Measurements from ENCODE around the gene ARHGEF37.
A peak's percentile ranks its signal among the peaks of the same experiment; 100 is the strongest.
"Not testable (repeated sequence)": the region's sequence is repeated elsewhere in the genome, so short reads cannot be mapped to it uniquely, and the experiment has no call there.

Gene ARHGEF37

GRCh38 chr5:149581192-149581861, at the start of gene ARHGEF37:
ARHGEF37 (plus strand) TSS chr5:149581498; CDS start chr5:149597770, 16,272 bp downstream.
- H3K27me3 ChIP-seq (ENCODE audit: insufficient read depth, low read length), result no peaks in the 10 kb centered on the region
- H3K4me3 ChIP-seq (ENCODE audit: low read depth, low read length), result peak within 1 kb of the TSS; percentile 85
- peak within 1 kb of the TSS; percentile 94 for H2AFZ ChIP-seq (ENCODE audit: low read length, unreplicated experiment)
- H3K27ac ChIP-seq (ENCODE audit: low read depth, low read length), result no peak within 1 kb of the TSS
- H3K4me1 ChIP-seq (ENCODE audit: control insufficient read depth, insufficient read depth, low read length, unreplicated experiment), result peaks cover 10% of the 10 kb centered on the region
- H3K36me3 ChIP-seq (ENCODE audit: insufficient read depth, low read length), result no peaks in the 10 kb centered on the region
- H3K79me2 ChIP-seq (ENCODE audit: control insufficient read depth, insufficient read depth, low read length, unreplicated experiment), result no peaks in the 10 kb centered on the region

GRCh38 chr5:149532413-149532812, 48.9 kb upstream of the ARHGEF37 start:
- H2AFZ ChIP-seq (ENCODE audit: low read length, unreplicated experiment), result no peak overlapping the region
- peaks cover 7% of the 10 kb centered on the region; the same call in 1 of the 2 replicates for H3K36me3 ChIP-seq (ENCODE audit: insufficient read depth, low read length)
- H3K27me3 ChIP-seq (ENCODE audit: insufficient read depth, low read length), result no peaks in the 10 kb centered on the region
- no peak overlapping the region for H3K27ac ChIP-seq (ENCODE audit: low read depth, low read length)
- H3K4me3 ChIP-seq (ENCODE audit: low read depth, low read length), result no peak overlapping the region
- peaks cover 27% of the 10 kb centered on the region for H3K4me1 ChIP-seq (ENCODE audit: control insufficient read depth, insufficient read depth, low read length, unreplicated experiment)
- H3K79me2 ChIP-seq (ENCODE audit: control insufficient read depth, insufficient read depth, low read length, unreplicated experiment), result peaks cover 99% of the 10 kb centered on the region

GRCh38 chr5:149535787-149536186, 45.5 kb upstream of the ARHGEF37 start:
- H3K4me3 ChIP-seq (ENCODE audit: low read depth, low read length); H3K27me3 ChIP-seq (ENCODE audit: insufficient read depth, low read length); H2AFZ ChIP-seq (ENCODE audit: low read length, unreplicated experiment); H3K4me1 ChIP-seq (ENCODE audit: control insufficient read depth, insufficient read depth, low read length, unreplicated experiment); H3K27ac ChIP-seq (ENCODE audit: low read depth, low read length): not testable (repeated sequence)
- Histone ChIP-seq H3K36me3 (ENCODE audit: insufficient read depth, low read length) (peaks cover 10% of the 10 kb centered on the region), H3K79me2 (ENCODE audit: control insufficient read depth, insufficient read depth, low read length, unreplicated experiment) (peaks cover 96% of the 10 kb centered on the region)

- Histone ChIP-seq H3K36me3 (ENCODE audit: insufficient read depth, low read length) (peaks cover 10% of the 10 kb centered on the region), H3K79me2 (ENCODE audit: control insufficient read depth, insufficient read depth, low read length, unreplicated experiment) (peaks cover 92% of the 10 kb centered on the region), H2AFZ (ENCODE audit: low read length, unreplicated experiment) (no peak overlapping the region), H3K4me1 (ENCODE audit: control insufficient read depth, insufficient read depth, low read length, unreplicated experiment) (no peaks in the 10 kb centered on the region), H3K27me3 (ENCODE audit: insufficient read depth, low read length) (no peaks in the 10 kb centered on the region), H3K27ac (ENCODE audit: low read depth, low read length) (no peak overlapping the region), H3K4me3 (ENCODE audit: low read depth, low read length) (no peak overlapping the region)
Observed at GRCh38 chr5:149537374-149537975, 43.8 kb upstream of the ARHGEF37 start.

GRCh38 chr5:149540089-149540488, 41.2 kb upstream of the ARHGEF37 start:
- Histone ChIP-seq H3K4me1 (ENCODE audit: control insufficient read depth, insufficient read depth, low read length, unreplicated experiment) (peaks cover 18% of the 10 kb centered on the region), H3K4me3 (ENCODE audit: low read depth, low read length) (no peak overlapping the region), H3K36me3 (ENCODE audit: insufficient read depth, low read length) (peaks cover 23% of the 10 kb centered on the region), H2AFZ (ENCODE audit: low read length, unreplicated experiment) (no peak overlapping the region), H3K27me3 (ENCODE audit: insufficient read depth, low read length) (no peaks in the 10 kb centered on the region), H3K27ac (ENCODE audit: low read depth, low read length) (peak overlapping the region; percentile 8; the same call in 1 of the 2 replicates), H3K79me2 (ENCODE audit: control insufficient read depth, insufficient read depth, low read length, unreplicated experiment) (peaks cover 91% of the 10 kb centered on the region)

- Histone ChIP-seq H3K27ac (ENCODE audit: low read depth, low read length) (no peak overlapping the region), H3K79me2 (ENCODE audit: control insufficient read depth, insufficient read depth, low read length, unreplicated experiment) (peaks cover 91% of the 10 kb centered on the region), H3K4me1 (ENCODE audit: control insufficient read depth, insufficient read depth, low read length, unreplicated experiment) (peaks cover 29% of the 10 kb centered on the region), H2AFZ (ENCODE audit: low read length, unreplicated experiment) (no peak overlapping the region), H3K27me3 (ENCODE audit: insufficient read depth, low read length) (no peaks in the 10 kb centered on the region), H3K4me3 (ENCODE audit: low read depth, low read length) (no peak overlapping the region), H3K36me3 (ENCODE audit: insufficient read depth, low read length) (peaks cover 26% of the 10 kb centered on the region)
Observed at GRCh38 chr5:149541893-149542292, 39.4 kb upstream of the ARHGEF37 start.

GRCh38 chr5:149543361-149544027, 37.8 kb upstream of the ARHGEF37 start:
- H3K4me1 ChIP-seq (ENCODE audit: control insufficient read depth, insufficient read depth, low read length, unreplicated experiment), result peaks cover 44% of the 10 kb centered on the region
- H3K4me3 ChIP-seq (ENCODE audit: low read depth, low read length), result no peak overlapping the region
- peaks cover 93% of the 10 kb centered on the region for H3K79me2 ChIP-seq (ENCODE audit: control insufficient read depth, insufficient read depth, low read length, unreplicated experiment)
- H3K36me3 ChIP-seq (ENCODE audit: insufficient read depth, low read length), result peaks cover 40% of the 10 kb centered on the region
- peak overlapping the region; percentile 9; the same call in 1 of the 2 replicates for H3K27ac ChIP-seq (ENCODE audit: low read depth, low read length)
- H3K27me3 ChIP-seq (ENCODE audit: insufficient read depth, low read length), result no peaks in the 10 kb centered on the region
- no peak overlapping the region for H2AFZ ChIP-seq (ENCODE audit: low read length, unreplicated experiment)

- no peak overlapping the region for H2AFZ ChIP-seq (ENCODE audit: low read length, unreplicated experiment)
- no peak overlapping the region; the same call in 1 of the 2 replicates for H3K27ac ChIP-seq (ENCODE audit: low read depth, low read length)
- no peak overlapping the region for H3K4me3 ChIP-seq (ENCODE audit: low read depth, low read length)
- no peaks in the 10 kb centered on the region for H3K27me3 ChIP-seq (ENCODE audit: insufficient read depth, low read length)
- H3K36me3 ChIP-seq (ENCODE audit: insufficient read depth, low read length), result peaks cover 44% of the 10 kb centered on the region
- H3K79me2 ChIP-seq (ENCODE audit: control insufficient read depth, insufficient read depth, low read length, unreplicated experiment), result peaks cover 95% of the 10 kb centered on the region
- H3K4me1 ChIP-seq (ENCODE audit: control insufficient read depth, insufficient read depth, low read length, unreplicated experiment), result peaks cover 44% of the 10 kb centered on the region
Observed at GRCh38 chr5:149544028-149544420, 37.3 kb upstream of the ARHGEF37 start.

GRCh38 chr5:149545327-149545726, 36.0 kb upstream of the ARHGEF37 start:
- Histone ChIP-seq H3K27ac (ENCODE audit: low read depth, low read length) (no peak overlapping the region), H3K4me1 (ENCODE audit: control insufficient read depth, insufficient read depth, low read length, unreplicated experiment) (peaks cover 44% of the 10 kb centered on the region), H3K4me3 (ENCODE audit: low read depth, low read length) (no peak overlapping the region), H3K79me2 (ENCODE audit: control insufficient read depth, insufficient read depth, low read length, unreplicated experiment) (peaks cover 95% of the 10 kb centered on the region), H2AFZ (ENCODE audit: low read length, unreplicated experiment) (no peak overlapping the region), H3K36me3 (ENCODE audit: insufficient read depth, low read length) (peaks cover 53% of the 10 kb centered on the region), H3K27me3 (ENCODE audit: insufficient read depth, low read length) (no peaks in the 10 kb centered on the region)

GRCh38 chr5:149546974-149547373, 34.3 kb upstream of the ARHGEF37 start:
- Histone ChIP-seq H3K27me3 (ENCODE audit: insufficient read depth, low read length) (no peaks in the 10 kb centered on the region), H3K36me3 (ENCODE audit: insufficient read depth, low read length) (peaks cover 53% of the 10 kb centered on the region), H3K79me2 (ENCODE audit: control insufficient read depth, insufficient read depth, low read length, unreplicated experiment) (peaks cover 89% of the 10 kb centered on the region), H3K4me3 (ENCODE audit: low read depth, low read length) (peak overlapping the region; percentile 90), H3K4me1 (ENCODE audit: control insufficient read depth, insufficient read depth, low read length, unreplicated experiment) (peaks cover 44% of the 10 kb centered on the region), H2AFZ (ENCODE audit: low read length, unreplicated experiment) (no peak overlapping the region), H3K27ac (ENCODE audit: low read depth, low read length) (peak overlapping the region; percentile 26; the same call in 1 of the 2 replicates)

Data from ACC112 (cell line).